ENCODE data around the gene IMMP2L. TPM values are rescaled to one million over a fixed set of nuclear protein-coding genes. Genes with fewer than 3 reads are reported as not detected.

IMMP2L gene
- total RNA-seq, 2 experiments from 2014 or later: 8.9 to 18.7 TPM

DNA sequence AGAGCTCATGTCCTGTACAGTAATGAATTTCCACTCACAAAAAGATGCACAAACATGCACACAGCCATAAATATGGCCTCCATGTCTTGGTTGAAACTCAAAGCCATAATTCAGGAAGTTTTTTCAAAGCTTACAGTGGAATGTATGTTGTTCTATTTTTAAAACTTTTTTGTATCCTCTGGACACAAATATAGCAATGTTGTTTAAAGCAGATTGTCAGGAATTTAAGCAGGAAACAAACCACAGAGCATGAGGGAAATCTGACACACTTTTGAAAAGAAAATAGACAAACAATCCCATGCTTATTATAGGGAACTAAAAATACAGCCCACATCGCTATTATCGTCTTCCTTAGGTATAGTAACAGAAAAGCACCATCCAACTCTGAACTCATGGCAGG, 449.9 kb downstream of the IMMP2L start:
- no peak for DNase-seq
- no peaks in the 10 kb centered on the region for H3K9me3 ChIP-seq (ENCODE audit: control insufficient read depth in 1 of 2, insufficient read depth in 1 of 2, low read length in 2 of 2)
- intact Hi-C loops (cut with DNase I, micrococcal nuclease): no loop called here
- H3K4me3 ChIP-seq (ENCODE audit: low read length): no peak overlapping the region
- Mint-ChIP-seq H3K36me3 (ENCODE audit: low read depth) (peaks cover 78% of the 10 kb centered on the region), H3K9me3 (no peaks in the 10 kb centered on the region), H3K4me1 (ENCODE audit: low read depth) (peaks cover 24% of the 10 kb centered on the region), H3K4me3 (no peak overlapping the region), H3K27me3 (no peaks in the 10 kb centered on the region), H3K27ac (peak overlapping the region; percentile 36)
- H3K4me1 ChIP-seq (ENCODE audit: insufficient read depth, low read length): no peaks in the 10 kb centered on the region
- no peak overlapping the region for H3K27ac ChIP-seq (ENCODE audit: low read depth in 1 of 2, low read length in 2 of 2)
- CTCF ChIA-PET: interaction anchor here (1.6 kb wide), 1 partner anchor 14 kb away, joined by 6 read pairs; no protein-coding TSS in a partner anchor
- TF ChIP-seq CTCF (IDR thresholded peaks at IDR 0.05): no peak
- ATAC-seq (ENCODE audit: poor library complexity): no peak
- no peaks in the 10 kb centered on the region for H3K27me3 ChIP-seq (ENCODE audit: control insufficient read depth in 1 of 2, insufficient read depth in 2 of 2, low read length in 2 of 2)
- POLR2A ChIA-PET: interaction anchor here (1.1 to 1.6 kb wide), 2 partner anchors 10 to 11 kb away, joined by 3 to 4 read pairs; no protein-coding TSS in a partner anchor
- no peaks in the 10 kb centered on the region for H3K36me3 ChIP-seq (ENCODE audit: insufficient read depth, low read length)

DNA sequence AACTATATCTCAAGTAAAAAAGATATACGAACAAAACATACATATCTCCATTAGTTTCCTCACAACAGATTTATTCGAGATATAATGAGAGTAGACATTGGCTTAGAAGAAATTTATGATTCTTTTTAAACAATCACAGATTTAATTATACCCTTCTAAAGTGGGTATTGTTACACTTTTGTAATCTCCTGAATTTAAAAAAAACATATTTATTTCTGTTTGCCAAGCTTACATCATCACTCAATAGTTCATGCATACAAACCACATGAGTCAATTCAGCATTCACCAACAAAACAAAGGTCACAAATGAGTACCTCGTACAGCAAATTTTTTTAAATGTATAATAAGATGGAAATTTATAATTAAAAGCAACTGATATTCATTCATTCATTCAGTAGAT, 453.8 kb downstream of the IMMP2L start:
- no peak for ATAC-seq (ENCODE audit: poor library complexity)
- H3K36me3 ChIP-seq (ENCODE audit: insufficient read depth, low read length): no peaks in the 10 kb centered on the region
- CTCF ChIA-PET: no interaction called here
- peaks cover 57% of the 10 kb centered on the region for H3K4me1 Mint-ChIP-seq (ENCODE audit: low read depth)
- intact Hi-C loops (cut with DNase I, micrococcal nuclease): loop anchor here in 1 of 2 experiments (5.0 to 10.0 kb wide), 3 partner anchors 456 to 1266 kb away; partner anchors contain the start of gene IMMP2L
- no peaks in the 10 kb centered on the region for H3K27me3 Mint-ChIP-seq
- H3K27ac ChIP-seq (ENCODE audit: low read depth in 1 of 2, low read length in 2 of 2): no peak overlapping the region
- H3K9me3 Mint-ChIP-seq: no peaks in the 10 kb centered on the region
- H3K27me3 ChIP-seq (ENCODE audit: control insufficient read depth in 1 of 2, insufficient read depth in 2 of 2, low read length in 2 of 2): no peaks in the 10 kb centered on the region
- POLR2A ChIA-PET: interaction anchor here (0.6 to 1.5 kb wide), 3 partner anchors 9 to 318 kb away, joined by 3 to 12 read pairs (median 3); no protein-coding TSS in a partner anchor
- no peak overlapping the region for H3K27ac Mint-ChIP-seq
- no peak for TF ChIP-seq CTCF (IDR thresholded peaks at IDR 0.05)
- no peak overlapping the region for H3K4me3 ChIP-seq (ENCODE audit: low read length)
- H3K36me3 Mint-ChIP-seq (ENCODE audit: low read depth): peaks cover 79% of the 10 kb centered on the region
- H3K4me3 Mint-ChIP-seq: no peak overlapping the region
- H3K9me3 ChIP-seq (ENCODE audit: control insufficient read depth in 1 of 2, insufficient read depth in 1 of 2, low read length in 2 of 2): no peaks in the 10 kb centered on the region
- no peak for DNase-seq
- no peaks in the 10 kb centered on the region for H3K4me1 ChIP-seq (ENCODE audit: insufficient read depth, low read length)

DNA sequence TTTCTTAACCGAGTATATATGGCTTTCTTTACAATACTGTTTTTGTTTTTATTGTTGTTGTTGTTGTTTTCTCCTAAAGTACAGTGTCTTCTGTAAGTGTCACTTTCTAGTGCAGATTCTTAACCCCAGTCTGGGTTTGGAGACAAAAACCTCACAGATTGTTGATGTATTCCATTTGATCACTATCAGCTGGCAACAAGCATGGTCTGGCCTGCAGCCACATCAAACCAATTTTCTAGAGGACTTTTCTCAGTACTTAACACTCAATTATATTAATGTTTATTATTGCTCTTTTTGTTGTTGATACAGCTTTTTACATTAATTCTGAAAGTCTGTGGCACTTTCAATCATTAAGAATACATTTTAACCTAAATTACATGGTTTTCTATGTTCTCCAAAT, 454.3 kb downstream of the IMMP2L start:
- ChIA-PET POLR2A (interaction anchor here (0.7 to 1.5 kb wide), 2 partner anchors 9 to 317 kb away, joined by 3 to 12 read pairs; no protein-coding TSS in a partner anchor), CTCF (interaction anchor here (0.9 kb wide), 1 partner anchor 9 kb away, joined by 3 read pairs; no protein-coding TSS in a partner anchor)
- Histone ChIP-seq H3K27me3 (ENCODE audit: control insufficient read depth in 1 of 2, insufficient read depth in 2 of 2, low read length in 2 of 2) (no peaks in the 10 kb centered on the region), H3K36me3 (ENCODE audit: insufficient read depth, low read length) (no peaks in the 10 kb centered on the region), H3K4me1 (ENCODE audit: insufficient read depth, low read length) (no peaks in the 10 kb centered on the region), H3K9me3 (ENCODE audit: control insufficient read depth in 1 of 2, insufficient read depth in 1 of 2, low read length in 2 of 2) (no peaks in the 10 kb centered on the region), H3K27ac (ENCODE audit: low read depth in 1 of 2, low read length in 2 of 2) (no peak overlapping the region), H3K4me3 (ENCODE audit: low read length) (no peak overlapping the region)
- H3K4me3 Mint-ChIP-seq: no peak overlapping the region
- H3K27ac Mint-ChIP-seq: no peak overlapping the region
- peaks cover 62% of the 10 kb centered on the region for H3K4me1 Mint-ChIP-seq (ENCODE audit: low read depth)
- no peaks in the 10 kb centered on the region for H3K9me3 Mint-ChIP-seq
- ATAC-seq (ENCODE audit: poor library complexity) (no peak), DNase-seq (no peak)
- no peak for TF ChIP-seq CTCF (IDR thresholded peaks at IDR 0.05)
- no peaks in the 10 kb centered on the region for H3K27me3 Mint-ChIP-seq
- peaks cover 79% of the 10 kb centered on the region for H3K36me3 Mint-ChIP-seq (ENCODE audit: low read depth)
- intact Hi-C loops (cut with DNase I, micrococcal nuclease): loop anchor here in 1 of 2 experiments (5.0 to 10.0 kb wide), 3 partner anchors 457 to 1266 kb away; partner anchors contain the start of gene IMMP2L
